Dermis blood vessel endothelial cell (primary cell): ENCODE measurements around the gene CCR7. TPM values are rescaled to one million over a fixed set of nuclear protein-coding genes. Genes with fewer than 3 reads are reported as not detected.
"Not testable (repeated sequence)": the region's sequence is repeated elsewhere in the genome, so short reads cannot be mapped to it uniquely, and the experiment has no call there.

ENCODE experiments used
- DNase-seq: peaks from one replicate; pipeline ENCODE4 v3.0.0; 2010
- total RNA-seq: library from RNA; depleted of rRNA; stranded (reverse); fragments of >200 nt; gene quantifications from 2 replicates; pipeline ENCODE4 v1.2.3, GENCODE V29; 2014

CCR7 gene
- total RNA-seq, 1 donor from 2014 or later: under 0.01 TPM

- peak; percentile 9 for DNase-seq
Measured at GRCh38 chr17:40596261-40596919, 31.1 kb upstream of the CCR7 start.

GRCh38 chr17:40590742-40591141 is 25.5 kb upstream of the CCR7 start:
- no peak for DNase-seq

GRCh38 chr17:40588552-40588951 is 23.3 kb upstream of the CCR7 start:
- peak; percentile 9 for DNase-seq

- DNase-seq: not testable (repeated sequence)
Measured at GRCh38 chr17:40586264-40586663, 21.0 kb upstream of the CCR7 start.

GRCh38 chr17:40584950-40585349 is 19.7 kb upstream of the CCR7 start:
- DNase-seq: not testable (repeated sequence)

GRCh38 chr17:40582328-40582901 is 17.1 kb upstream of the CCR7 start:
- peak; percentile 98 for DNase-seq

GRCh38 chr17:40580140-40580539 is 14.9 kb upstream of the CCR7 start:
- no peak for DNase-seq

GRCh38 chr17:40579471-40579870 is 14.2 kb upstream of the CCR7 start:
- no peak for DNase-seq

- DNase-seq: no peak
Measured at GRCh38 chr17:40577611-40578065, 12.4 kb upstream of the CCR7 start.

GRCh38 chr17:40576113-40576740 is 11.0 kb upstream of the CCR7 start:
- DNase-seq: no peak

- no peak for DNase-seq
Measured at GRCh38 chr17:40574292-40574691, 9.0 kb upstream of the CCR7 start.

GRCh38 chr17:40572245-40572993 is 7.1 kb upstream of the CCR7 start:
- DNase-seq: not testable (repeated sequence)

GRCh38 chr17:40568074-40568836 is 3.0 kb upstream of the CCR7 start:
- DNase-seq: no peak

- DNase-seq: no peak
Measured at GRCh38 chr17:40567377-40567776, 2.1 kb upstream of the CCR7 start.

GRCh38 chr17:40565769-40566409 is 617 bp upstream of the CCR7 start:
- no peak for DNase-seq

GRCh38 chr17:40564195-40564882 is 933 bp downstream of the CCR7 start:
- DNase-seq: no peak

GRCh38 chr17:40563220-40564052 is 1.8 kb downstream of the CCR7 start:
- DNase-seq: no peak

GRCh38 chr17:40562838-40563219 is 2.4 kb downstream of the CCR7 start:
- no peak for DNase-seq

- peak; percentile 29 for DNase-seq
Measured at GRCh38 chr17:40561871-40562611, 3.2 kb downstream of the CCR7 start.
